Stimulated activated memory B cell treated with anti-CD40 and anti-IgM and Interleukin-4, amounts not matched to agents 10 μg/mL and 1 μg/mL and 100 μg/mL, for 72 hours (primary cell): Measurements from ENCODE around the gene CCL4.
"Not testable (repeated sequence)": the region's sequence is repeated elsewhere in the genome, so short reads cannot be mapped to it uniquely, and the experiment has no call there.

Experiments used
- ATAC-seq: fragments of 150-1000 bp; cut with Tn5 transposase; 2 replicates; pipeline ENCODE4 v1.10.0; 2021
- H3K27ac Mint-ChIP-seq: one replicate; pipeline ENCODE4 v1.8.0; 2022; ENCODE audit warnings: mild to moderate bottlenecking, mixed read lengths
- H3K27me3 Mint-ChIP-seq: one replicate; pipeline ENCODE4 v1.8.0; 2022; ENCODE audit warnings: mixed read lengths
- H3K36me3 Mint-ChIP-seq: one replicate; pipeline ENCODE4 v1.8.0; 2022; ENCODE audit warnings: mixed read lengths
- H3K4me1 Mint-ChIP-seq: one replicate; pipeline ENCODE4 v1.8.0; 2022; ENCODE audit warnings: mixed read lengths
- H3K4me3 Mint-ChIP-seq: one replicate; pipeline ENCODE4 v1.8.0; 2022; ENCODE audit warnings: mild to moderate bottlenecking, moderate library complexity, mixed read lengths
- H3K9me3 Mint-ChIP-seq: one replicate; pipeline ENCODE4 v1.8.0; 2022; ENCODE audit warnings: mixed read lengths

The CCL4 gene

DNA sequence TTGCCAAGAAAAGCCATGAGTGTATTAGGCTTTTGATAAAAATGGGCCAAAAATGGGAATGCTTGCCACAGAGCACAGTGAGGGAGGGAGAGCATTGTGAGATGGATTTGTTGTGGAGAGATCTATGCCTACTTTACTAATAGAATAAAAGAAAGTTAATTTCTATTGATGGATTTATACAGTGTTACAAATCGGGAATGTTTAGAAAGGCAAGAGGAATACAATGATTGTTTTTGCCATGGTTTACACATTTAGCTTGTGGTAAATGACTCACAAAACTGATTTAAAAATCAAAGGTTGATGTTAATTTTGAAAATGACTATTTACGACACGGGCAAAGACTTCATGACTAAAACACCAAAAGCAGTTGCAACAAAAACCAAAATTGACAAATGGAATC is 16.6 kb downstream of the CCL4 start:
- H3K27ac Mint-ChIP-seq: no peak overlapping the region
- no peaks in the 10 kb centered on the region for H3K27me3 Mint-ChIP-seq
- H3K4me1 Mint-ChIP-seq: peaks cover 35% of the 10 kb centered on the region
- no peak overlapping the region for H3K4me3 Mint-ChIP-seq
- H3K9me3 Mint-ChIP-seq: peaks cover 6% of the 10 kb centered on the region
- ATAC-seq: no peak
- H3K36me3 Mint-ChIP-seq: peaks cover 3% of the 10 kb centered on the region

DNA sequence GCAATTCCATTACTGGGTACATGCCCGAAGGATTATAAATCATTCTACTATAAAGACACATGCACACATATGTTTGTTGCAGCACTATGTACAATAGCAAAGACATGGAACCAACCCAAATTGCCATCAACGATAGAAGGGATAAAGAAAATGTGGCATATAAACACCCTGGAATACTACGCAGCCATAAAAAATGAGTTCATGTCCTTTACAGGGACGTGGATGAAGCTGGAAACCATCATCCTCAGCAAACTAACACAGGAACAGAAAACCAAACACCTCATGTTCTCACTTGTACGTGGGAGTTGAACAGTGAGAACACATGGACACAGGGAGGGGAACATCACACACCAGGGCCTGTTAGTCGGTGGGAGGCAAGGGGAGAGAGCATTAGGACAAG is 17.5 kb downstream of the CCL4 start:
- not testable (repeated sequence) for H3K9me3 Mint-ChIP-seq, H3K4me3 Mint-ChIP-seq, H3K27ac Mint-ChIP-seq, ATAC-seq, H3K27me3 Mint-ChIP-seq
- Mint-ChIP-seq H3K4me1 (peaks cover 29% of the 10 kb centered on the region), H3K36me3 (peaks cover 11% of the 10 kb centered on the region)

DNA sequence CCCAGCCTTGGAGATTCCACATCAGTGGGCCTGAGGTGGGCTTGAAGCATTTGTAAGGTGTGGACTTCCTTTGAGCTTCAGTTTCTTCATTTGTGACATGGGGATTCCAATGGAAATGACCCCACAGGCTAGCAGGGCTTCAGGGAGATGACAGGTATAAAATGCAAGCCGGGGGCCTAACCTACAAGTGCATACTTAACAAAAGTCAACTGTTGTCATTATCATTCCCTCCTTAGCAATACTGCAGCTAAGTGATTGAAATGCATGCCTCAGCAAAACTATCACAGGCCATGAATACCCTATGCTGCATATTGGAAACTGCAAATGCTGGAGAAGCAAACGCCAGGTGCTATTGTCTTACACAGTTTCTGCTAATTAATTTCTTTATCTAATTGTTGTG is 19.8 kb downstream of the CCL4 start:
- H3K9me3 Mint-ChIP-seq: peaks cover 9% of the 10 kb centered on the region
- peaks cover 31% of the 10 kb centered on the region for H3K4me1 Mint-ChIP-seq
- ATAC-seq: no peak
- no peaks in the 10 kb centered on the region for H3K27me3 Mint-ChIP-seq
- H3K4me3 Mint-ChIP-seq: no peak overlapping the region
- no peak overlapping the region for H3K27ac Mint-ChIP-seq
- H3K36me3 Mint-ChIP-seq: peaks cover 16% of the 10 kb centered on the region

DNA sequence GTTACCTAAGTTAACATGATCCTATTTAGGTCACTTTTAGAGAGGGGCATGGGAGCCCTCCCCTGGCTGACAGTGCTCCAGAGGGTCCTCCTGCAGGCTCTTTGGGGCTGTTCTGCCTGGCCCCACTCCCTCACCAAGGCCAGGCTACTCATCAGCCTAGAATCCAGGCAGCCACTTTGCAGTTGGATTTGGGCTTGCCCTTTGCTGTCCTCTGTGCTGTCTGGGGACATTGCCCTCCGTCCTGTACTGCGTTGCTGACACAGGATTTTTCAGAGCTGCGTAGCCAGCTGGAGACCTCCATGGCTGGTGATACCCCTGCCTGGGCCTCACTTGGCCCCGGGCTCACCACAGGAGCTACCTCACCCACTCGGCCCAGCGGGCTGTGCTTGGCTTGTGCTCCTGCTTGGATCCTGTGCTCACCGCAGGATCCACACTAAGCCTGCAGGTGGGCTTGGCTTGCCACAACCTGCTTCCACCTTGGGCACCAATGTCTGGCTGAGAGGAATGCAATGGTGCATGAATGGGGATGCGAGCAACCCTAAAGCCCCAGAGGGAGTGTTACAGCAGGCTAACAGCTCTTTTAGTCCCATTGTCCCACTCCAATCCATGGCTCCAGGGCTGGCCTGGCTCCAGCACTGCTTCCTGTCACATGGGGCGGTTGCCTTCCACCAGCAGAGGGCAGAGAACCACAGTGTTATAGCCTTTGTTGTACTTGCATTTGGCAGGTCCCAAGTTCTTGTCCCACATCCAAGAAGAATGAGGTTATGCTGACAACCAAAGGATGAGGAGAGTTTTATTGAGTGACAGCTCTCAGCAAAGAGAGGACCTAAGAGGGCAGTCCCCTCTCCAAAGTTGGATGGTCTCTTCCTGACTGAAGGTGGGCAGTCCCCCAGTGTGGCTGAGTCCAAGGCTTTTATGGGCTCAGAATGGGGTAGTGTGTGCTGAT is 21.5 kb downstream of the CCL4 start:
- peaks cover 39% of the 10 kb centered on the region for H3K4me1 Mint-ChIP-seq
- peaks cover 16% of the 10 kb centered on the region for H3K36me3 Mint-ChIP-seq
- no peak for ATAC-seq
- H3K4me3 Mint-ChIP-seq: no peak overlapping the region
- H3K27me3 Mint-ChIP-seq: no peaks in the 10 kb centered on the region
- H3K27ac Mint-ChIP-seq: no peak overlapping the region
- peaks cover 7% of the 10 kb centered on the region for H3K9me3 Mint-ChIP-seq

DNA sequence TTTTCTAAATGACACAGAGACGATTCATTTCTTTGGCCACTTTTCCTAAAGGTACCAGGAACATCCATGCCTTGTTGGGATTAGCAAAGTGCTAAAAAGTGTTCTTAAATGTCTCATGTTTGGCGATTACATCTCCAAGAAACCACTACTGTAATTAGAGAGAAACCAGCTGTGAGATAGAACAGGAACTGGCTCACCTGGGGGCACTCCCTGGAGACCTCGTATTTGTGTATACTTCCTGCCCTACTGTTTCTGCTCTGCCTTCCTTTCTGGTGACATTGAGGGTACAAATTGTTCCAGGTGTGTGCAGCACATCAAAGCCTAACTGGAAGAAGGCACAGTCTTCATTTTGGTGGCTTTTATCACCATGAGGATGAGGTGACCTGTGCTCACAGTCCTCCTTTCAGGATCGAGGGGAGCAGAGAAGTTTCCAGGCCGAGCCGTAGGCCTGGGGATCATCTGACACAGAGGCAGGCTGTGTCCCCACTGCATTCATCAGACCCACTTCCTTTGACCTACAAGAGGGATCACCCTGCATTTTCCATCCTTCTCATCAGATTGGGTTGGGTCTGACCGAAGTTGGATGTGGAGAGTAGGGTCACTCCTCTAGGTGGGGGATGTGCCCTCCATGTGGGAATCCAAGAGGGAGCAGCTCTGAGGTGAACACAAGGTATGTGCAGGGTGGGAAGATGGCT is 23.7 kb downstream of the CCL4 start:
- Mint-ChIP-seq H3K27me3 (no peaks in the 10 kb centered on the region), H3K4me3 (peak overlapping the region; percentile 40), H3K4me1 (peaks cover 50% of the 10 kb centered on the region), H3K27ac (peak overlapping the region; percentile 65), H3K9me3 (peaks cover 3% of the 10 kb centered on the region), H3K36me3 (peaks cover 16% of the 10 kb centered on the region)
- peak; percentile 97 for ATAC-seq

DNA sequence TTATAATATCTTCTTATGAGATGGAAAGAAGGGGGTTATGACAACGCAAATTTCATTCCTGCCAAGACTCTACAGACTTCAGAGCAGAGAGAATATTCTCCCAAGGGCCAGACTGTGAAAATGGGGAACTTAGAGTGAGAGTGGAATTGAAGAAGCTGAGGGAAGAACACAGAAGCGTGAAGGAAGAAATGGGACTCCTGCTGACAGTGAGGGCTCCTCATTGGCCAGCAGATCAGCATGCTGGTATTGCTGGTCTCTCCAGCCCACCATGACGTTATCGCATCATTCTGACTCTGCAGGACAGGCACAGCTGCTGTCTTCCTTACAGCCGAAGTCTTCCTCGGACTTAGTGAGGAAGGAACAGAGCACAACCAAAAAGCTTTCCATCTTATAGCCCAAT is 24.3 kb downstream of the CCL4 start:
- H3K27ac Mint-ChIP-seq: peak overlapping the region; percentile 65
- peaks cover 3% of the 10 kb centered on the region for H3K9me3 Mint-ChIP-seq
- peak; percentile 14 for ATAC-seq
- H3K4me1 Mint-ChIP-seq: peaks cover 55% of the 10 kb centered on the region
- H3K36me3 Mint-ChIP-seq: peaks cover 16% of the 10 kb centered on the region
- H3K27me3 Mint-ChIP-seq: no peaks in the 10 kb centered on the region
- H3K4me3 Mint-ChIP-seq: no peak overlapping the region

DNA sequence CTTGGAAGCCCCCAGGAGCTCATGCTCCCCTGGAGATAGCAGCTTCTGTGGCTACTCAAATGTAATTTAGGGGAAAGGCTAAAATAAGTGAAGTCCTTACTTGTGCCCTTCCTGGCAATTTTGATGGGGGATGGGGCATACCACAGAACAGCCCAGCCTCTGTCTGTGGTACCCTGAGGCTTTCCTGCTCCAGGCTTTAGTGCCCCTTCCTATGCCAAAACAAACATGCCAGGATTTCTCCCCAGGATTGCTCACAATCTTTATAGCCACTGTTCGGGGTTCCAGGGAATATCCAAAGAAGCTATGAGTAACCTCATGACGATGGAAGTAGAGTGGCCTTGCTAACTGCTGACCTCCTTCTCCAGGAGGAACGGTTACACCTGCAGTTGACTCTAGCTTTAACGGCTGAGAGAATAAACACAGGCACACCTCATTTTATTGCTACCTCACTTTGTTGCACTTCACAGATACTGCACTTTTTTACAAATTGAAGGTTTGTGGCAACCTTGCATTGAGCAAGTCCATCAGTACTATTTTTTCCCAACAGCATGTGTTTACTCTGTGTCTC is 24.9 kb downstream of the CCL4 start:
- no peak for ATAC-seq
- H3K36me3 Mint-ChIP-seq: peaks cover 16% of the 10 kb centered on the region
- no peak overlapping the region for H3K27ac Mint-ChIP-seq
- no peak overlapping the region for H3K4me3 Mint-ChIP-seq
- no peaks in the 10 kb centered on the region for H3K27me3 Mint-ChIP-seq
- H3K9me3 Mint-ChIP-seq: peaks cover 3% of the 10 kb centered on the region
- peaks cover 61% of the 10 kb centered on the region for H3K4me1 Mint-ChIP-seq

DNA sequence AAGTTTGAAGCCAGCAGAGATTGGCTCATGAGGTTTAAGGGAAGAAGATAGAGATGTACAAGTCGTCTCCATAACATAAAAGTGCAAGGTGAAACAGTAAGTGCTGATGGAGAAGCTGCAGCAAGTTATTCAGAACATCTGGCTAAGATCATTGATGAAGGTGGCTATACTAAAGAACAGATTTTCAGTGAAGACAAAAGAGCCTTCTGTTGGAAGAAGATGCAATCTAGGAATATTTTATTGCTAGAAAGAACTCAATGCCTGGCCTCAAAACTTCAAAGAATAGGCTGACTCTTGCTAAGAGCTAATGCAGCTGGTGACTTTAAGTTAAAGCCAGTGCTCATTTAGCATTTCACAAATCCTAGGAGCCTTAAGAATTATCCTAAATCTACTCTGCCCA is 26.0 kb downstream of the CCL4 start:
- H3K4me3 Mint-ChIP-seq: no peak overlapping the region
- H3K27ac Mint-ChIP-seq: no peak overlapping the region
- H3K36me3 Mint-ChIP-seq: peaks cover 16% of the 10 kb centered on the region
- H3K9me3 Mint-ChIP-seq: peaks cover 3% of the 10 kb centered on the region
- no peak for ATAC-seq
- no peaks in the 10 kb centered on the region for H3K27me3 Mint-ChIP-seq
- peaks cover 71% of the 10 kb centered on the region for H3K4me1 Mint-ChIP-seq

DNA sequence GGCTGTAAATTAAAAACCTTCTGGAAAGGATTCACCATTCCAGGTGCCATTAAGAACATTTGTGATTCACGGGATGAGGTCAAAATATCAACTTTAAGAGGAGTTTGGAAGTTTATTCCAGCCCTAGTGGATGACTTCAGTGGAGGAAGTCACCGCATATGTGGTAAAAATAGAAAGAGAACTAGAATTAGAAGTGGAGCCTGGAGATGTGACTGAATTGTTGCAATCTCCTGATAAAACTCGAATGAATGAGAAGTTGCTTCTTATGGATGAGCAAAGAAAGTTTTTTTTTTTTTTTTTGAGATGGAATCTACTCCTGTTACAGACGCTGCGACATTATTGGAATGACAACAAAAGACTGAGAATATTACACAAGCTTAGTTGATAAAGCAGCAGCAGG is 26.7 kb downstream of the CCL4 start:
- peaks cover 3% of the 10 kb centered on the region for H3K9me3 Mint-ChIP-seq
- H3K27me3 Mint-ChIP-seq: no peaks in the 10 kb centered on the region
- H3K4me1 Mint-ChIP-seq: peaks cover 77% of the 10 kb centered on the region
- no peak overlapping the region for H3K27ac Mint-ChIP-seq
- H3K4me3 Mint-ChIP-seq: no peak overlapping the region
- ATAC-seq: no peak
- H3K36me3 Mint-ChIP-seq: peaks cover 11% of the 10 kb centered on the region

DNA sequence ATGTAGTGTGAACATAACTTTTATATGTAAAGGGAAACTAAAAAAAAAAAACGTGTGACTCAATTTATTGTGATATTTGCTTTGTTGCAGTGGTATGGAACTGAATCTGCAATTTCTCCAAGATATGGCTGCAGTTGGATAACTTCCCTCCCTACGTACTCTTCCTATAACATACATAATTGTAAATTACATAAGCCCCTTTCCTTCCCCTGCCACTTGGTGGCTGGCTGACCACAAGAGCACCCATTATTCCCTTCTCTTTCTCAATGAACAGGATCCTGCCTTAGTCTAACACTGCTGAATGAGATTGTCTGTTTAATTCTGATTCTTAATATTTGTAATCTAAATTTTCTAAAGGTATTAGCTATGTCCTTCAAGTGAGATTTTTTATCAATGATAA is 27.8 kb downstream of the CCL4 start:
- Mint-ChIP-seq H3K27me3 (no peaks in the 10 kb centered on the region), H3K4me3 (no peak overlapping the region), H3K4me1 (peaks cover 83% of the 10 kb centered on the region), H3K9me3 (no peaks in the 10 kb centered on the region), H3K27ac (no peak overlapping the region), H3K36me3 (peaks cover 5% of the 10 kb centered on the region)
- no peak for ATAC-seq

DNA sequence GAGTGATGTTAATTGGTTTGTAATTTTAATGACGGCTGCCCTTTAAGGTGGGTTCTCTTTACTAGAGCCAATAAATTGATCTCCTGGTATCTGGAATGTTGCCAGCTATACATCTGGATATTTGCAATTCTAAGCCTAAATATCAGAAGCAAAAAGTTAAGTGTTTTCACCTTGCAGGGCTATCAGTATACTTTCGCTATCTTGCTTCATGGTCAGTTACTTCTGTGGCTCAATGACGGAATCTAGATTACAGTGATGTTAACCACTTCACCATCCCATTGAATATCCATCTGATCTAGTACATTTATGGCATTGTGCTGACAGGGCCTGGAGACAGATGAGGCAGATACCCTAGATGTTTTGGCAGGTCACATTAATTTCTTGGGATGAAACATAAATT is 28.3 kb downstream of the CCL4 start:
- Mint-ChIP-seq H3K27ac (no peak overlapping the region), H3K36me3 (peaks cover 3% of the 10 kb centered on the region), H3K9me3 (peaks cover under 1% of the 10 kb centered on the region), H3K4me1 (peaks cover 80% of the 10 kb centered on the region), H3K4me3 (no peak overlapping the region), H3K27me3 (no peaks in the 10 kb centered on the region)
- ATAC-seq: no peak

DNA sequence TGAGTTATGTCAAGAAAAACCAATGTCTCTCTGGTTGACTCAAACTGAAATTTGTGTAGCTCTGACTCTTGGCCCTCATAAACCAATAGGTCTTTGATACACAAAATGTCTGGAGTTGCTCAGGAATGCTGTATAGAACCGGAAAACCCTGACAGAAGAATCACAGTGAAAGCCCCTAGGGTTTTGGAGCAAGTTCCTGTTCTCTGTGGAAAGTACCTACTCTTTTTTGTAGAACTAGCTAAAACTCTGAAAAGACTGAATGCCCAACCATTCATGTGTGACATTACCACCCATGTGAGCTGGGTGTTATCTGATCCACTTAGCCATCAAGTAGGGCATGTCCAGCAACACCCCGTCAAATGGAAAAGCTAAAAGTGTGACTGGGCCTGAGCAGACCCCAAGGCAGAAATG is 28.8 kb downstream of the CCL4 start:
- H3K36me3 Mint-ChIP-seq: no peaks in the 10 kb centered on the region
- H3K27me3 Mint-ChIP-seq: no peaks in the 10 kb centered on the region
- no peak overlapping the region for H3K4me3 Mint-ChIP-seq
- H3K4me1 Mint-ChIP-seq: peaks cover 75% of the 10 kb centered on the region
- no peak overlapping the region for H3K27ac Mint-ChIP-seq
- H3K9me3 Mint-ChIP-seq: peaks cover 4% of the 10 kb centered on the region
- ATAC-seq: peak; percentile 62

DNA sequence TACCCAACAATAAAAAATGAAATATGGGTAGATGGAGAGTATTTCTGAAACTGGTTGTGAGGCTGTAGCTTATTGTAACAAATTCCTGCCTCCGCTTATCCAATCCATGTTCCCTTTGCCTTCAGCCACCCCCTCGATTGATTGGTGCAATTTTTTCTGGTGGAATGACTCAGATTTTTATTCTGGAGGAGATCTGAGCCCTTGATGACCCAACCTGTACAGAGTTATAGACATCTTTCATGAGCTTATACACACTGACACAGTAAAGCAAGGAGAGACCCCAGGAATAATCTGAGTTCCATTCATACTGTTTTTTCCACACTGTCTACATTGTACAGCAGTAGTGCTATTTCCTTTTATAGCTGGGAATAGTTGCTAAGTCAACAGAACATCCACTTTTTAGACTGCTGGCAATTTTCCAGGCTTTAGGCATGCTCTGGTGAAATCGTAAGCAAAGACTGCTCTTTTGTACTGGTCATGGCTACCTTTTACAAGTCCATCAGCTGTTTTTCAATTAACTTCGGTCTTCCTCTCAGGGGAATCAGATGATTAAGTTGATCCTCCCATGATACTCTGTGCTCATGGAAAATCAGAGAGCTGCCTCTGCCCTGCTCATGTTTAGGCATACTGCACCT is 30.1 kb downstream of the CCL4 start:
- Mint-ChIP-seq H3K27me3 (no peaks in the 10 kb centered on the region), H3K9me3 (peaks cover 10% of the 10 kb centered on the region), H3K36me3 (peaks cover 6% of the 10 kb centered on the region), H3K4me3 (no peak overlapping the region), H3K27ac (no peak overlapping the region), H3K4me1 (peaks cover 68% of the 10 kb centered on the region)
- no peak for ATAC-seq

DNA sequence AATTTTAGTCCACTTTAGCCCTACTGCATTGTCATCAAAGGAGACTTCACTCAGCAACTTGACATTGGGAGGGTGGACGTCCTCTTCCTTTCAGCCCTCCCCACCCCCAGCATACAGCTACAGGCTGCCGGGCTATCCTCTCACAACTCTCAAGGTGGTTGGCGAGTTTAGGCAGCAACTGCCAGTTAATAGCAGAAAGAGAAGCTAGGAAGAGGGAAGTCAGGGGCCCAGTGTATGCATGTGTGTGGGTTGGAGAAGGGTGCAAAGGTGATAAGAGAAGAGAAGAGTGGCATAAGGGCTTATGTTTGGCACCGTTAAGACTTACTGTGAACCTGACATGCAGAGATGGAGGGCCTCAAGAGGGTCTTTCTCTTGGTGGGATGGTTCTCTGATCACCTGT is 31.8 kb downstream of the CCL4 start:
- Mint-ChIP-seq H3K9me3 (peaks cover 10% of the 10 kb centered on the region), H3K4me3 (no peak overlapping the region), H3K4me1 (peaks cover 52% of the 10 kb centered on the region), H3K27ac (no peak overlapping the region), H3K36me3 (peaks cover 6% of the 10 kb centered on the region), H3K27me3 (no peaks in the 10 kb centered on the region)
- no peak for ATAC-seq

DNA sequence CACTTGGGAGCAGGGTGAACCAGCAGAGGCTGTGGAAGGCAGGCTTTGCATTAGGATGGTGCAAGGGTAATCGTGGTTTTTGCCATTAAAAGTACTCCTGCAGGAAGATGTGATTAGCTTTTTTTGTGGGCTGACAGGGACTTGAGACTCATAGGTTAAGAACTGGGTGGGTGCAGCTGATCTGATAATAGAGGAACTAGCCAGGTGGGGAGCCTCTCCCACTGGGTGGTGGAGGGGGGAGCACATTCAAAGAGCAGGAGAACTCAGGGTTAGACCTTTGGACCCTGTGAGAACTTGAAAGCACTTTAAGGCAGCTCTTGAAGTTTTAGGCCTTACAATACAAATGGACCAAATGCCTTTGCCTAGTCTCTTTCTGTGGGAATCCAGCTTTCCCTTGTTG is 32.4 kb downstream of the CCL4 start:
- peaks cover 10% of the 10 kb centered on the region for H3K9me3 Mint-ChIP-seq
- H3K27me3 Mint-ChIP-seq: no peaks in the 10 kb centered on the region
- no peak for ATAC-seq

More for the DNA sequence above, 32.4 kb downstream of the CCL4 start:
- no peak overlapping the region for H3K4me3 Mint-ChIP-seq
- H3K27ac Mint-ChIP-seq: no peak overlapping the region
- H3K4me1 Mint-ChIP-seq: peaks cover 52% of the 10 kb centered on the region
- peaks cover 6% of the 10 kb centered on the region for H3K36me3 Mint-ChIP-seq
